Measurements from ENCODE around the gene B4GALNT1. TPM values are rescaled to one million over a fixed set of nuclear protein-coding genes. Genes with fewer than 3 reads are reported as not detected.
A peak's percentile ranks its signal among the peaks of the same experiment; 100 is the strongest.

The B4GALNT1 gene
- total and polyA plus RNA-seq, 9 of the 15 experiments (the other 6 are each of a cell fraction or from before 2014, with no cell fraction given) = 1.0 to 32.2 (median 9.8) TPM

GRCh38 chr12:57632958-57633840 lies at the start of gene B4GALNT1 (continued):
- no peak for TF ChIP-seq ZNF740 (CRISPR knock-in tag; IDR thresholded peaks at IDR 0.05)
- TF ChIP-seq ZNF740 (tag; IDR thresholded peaks at IDR 0.05) = no peak
- TF ChIP-seq, protein P1, sequence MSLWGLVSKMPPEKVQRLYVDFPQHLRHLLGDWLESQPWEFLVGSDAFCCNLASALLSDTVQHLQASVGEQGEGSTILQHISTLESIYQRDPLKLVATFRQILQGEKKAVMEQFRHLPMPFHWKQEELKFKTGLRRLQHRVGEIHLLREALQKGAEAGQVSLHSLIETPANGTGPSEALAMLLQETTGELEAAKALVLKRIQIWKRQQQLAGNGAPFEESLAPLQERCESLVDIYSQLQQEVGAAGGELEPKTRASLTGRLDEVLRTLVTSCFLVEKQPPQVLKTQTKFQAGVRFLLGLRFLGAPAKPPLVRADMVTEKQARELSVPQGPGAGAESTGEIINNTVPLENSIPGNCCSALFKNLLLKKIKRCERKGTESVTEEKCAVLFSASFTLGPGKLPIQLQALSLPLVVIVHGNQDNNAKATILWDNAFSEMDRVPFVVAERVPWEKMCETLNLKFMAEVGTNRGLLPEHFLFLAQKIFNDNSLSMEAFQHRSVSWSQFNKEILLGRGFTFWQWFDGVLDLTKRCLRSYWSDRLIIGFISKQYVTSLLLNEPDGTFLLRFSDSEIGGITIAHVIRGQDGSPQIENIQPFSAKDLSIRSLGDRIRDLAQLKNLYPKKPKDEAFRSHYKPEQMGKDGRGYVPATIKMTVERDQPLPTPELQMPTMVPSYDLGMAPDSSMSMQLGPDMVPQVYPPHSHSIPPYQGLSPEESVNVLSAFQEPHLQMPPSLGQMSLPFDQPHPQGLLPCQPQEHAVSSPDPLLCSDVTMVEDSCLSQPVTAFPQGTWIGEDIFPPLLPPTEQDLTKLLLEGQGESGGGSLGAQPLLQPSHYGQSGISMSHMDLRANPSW (CRISPR knock-in tag; IDR thresholded peaks at IDR 0.05) = no peak
- no peak for TF ChIP-seq TOE1 (IDR thresholded peaks at IDR 0.05; ENCODE audit: borderline replicate concordance)
- TF ChIP-seq TOE1 (CRISPR knock-in tag; IDR thresholded peaks at IDR 0.05; ENCODE audit: borderline replicate concordance, low read depth) = no peak
- TF ChIP-seq ZNF347 (CRISPR knock-in tag; IDR thresholded peaks at IDR 0.05; ENCODE audit: low read depth) = no peak
- TF ChIP-seq, protein P2, sequence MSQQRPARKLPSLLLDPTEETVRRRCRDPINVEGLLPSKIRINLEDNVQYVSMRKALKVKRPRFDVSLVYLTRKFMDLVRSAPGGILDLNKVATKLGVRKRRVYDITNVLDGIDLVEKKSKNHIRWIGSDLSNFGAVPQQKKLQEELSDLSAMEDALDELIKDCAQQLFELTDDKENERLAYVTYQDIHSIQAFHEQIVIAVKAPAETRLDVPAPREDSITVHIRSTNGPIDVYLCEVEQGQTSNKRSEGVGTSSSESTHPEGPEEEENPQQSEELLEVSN (IDR thresholded peaks at IDR 0.05; ENCODE audit: borderline replicate concordance in 1 of 2, extremely low read depth in 1 of 2, insufficient read depth in 1 of 2, insufficient read length in 1 of 2, low read depth in 1 of 2, low read length in 1 of 2, poor library complexity in 1 of 2, severe bottlenecking in 1 of 2) = peak; percentile 90 to 97
- TF ChIP-seq NR2C2 (CRISPR knock-in tag; IDR thresholded peaks at IDR 0.05) = no peak
- TF ChIP-seq NR2C2 (tag; IDR thresholded peaks at IDR 0.05) = peak; percentile 35; the same call in 1 of the 2 replicates
- TF ChIP-seq PHF8 (IDR thresholded peaks at IDR 0.05; ENCODE audit: borderline replicate concordance, low read length) = peak; percentile 59; the same call in 1 of the 2 replicates
- no peak for TF ChIP-seq MEIS2 (IDR thresholded peaks at IDR 0.05; ENCODE audit: partially characterized antibody)
- no peak; the same call in 1 of the 2 replicates for TF ChIP-seq SP1 (CRISPR knock-in tag; IDR thresholded peaks at IDR 0.05)
- no peak for TF ChIP-seq ZNF354B (CRISPR knock-in tag; IDR thresholded peaks at IDR 0.05)
- TF ChIP-seq TCFL5 (CRISPR knock-in tag; conservative IDR thresholded peaks at IDR 0.05) = no peak
- no peak for TF ChIP-seq ZNF146 (CRISPR knock-in tag; IDR thresholded peaks at IDR 0.05; ENCODE audit: unreplicated experiment)
- TF ChIP-seq PRDM10 (IDR thresholded peaks at IDR 0.05; ENCODE audit: partially characterized antibody) = no peak
